Esophagus muscularis mucosa (tissue), 4 donors: ENCODE measurements around the gene ADSL. TPM values are rescaled to one million over a fixed set of nuclear protein-coding genes. Genes with fewer than 3 reads are reported as not detected.

Experiments used
- DNase-seq: peaks from one replicate; pipeline ENCODE4 v3.0.0-alpha.2; 2017; ENCODE audit errors: extremely low spot score
- H3K27ac ChIP-seq, 4 donors: fragments of 200-600 bp; sonication (generic); replicated peaks in 1 of 4; 1 replicate in 3 of 4; 2 replicates in 1 of 4; pipeline ENCODE4 v1.5.1; 2016 to 2019; ENCODE audit warnings: mild to moderate bottlenecking in 1 of 4
- H3K27me3 ChIP-seq, 4 donors: fragments of 200-600 bp; sonication (generic); one replicate each; pipeline versions ENCODE4 v1.5.1 to v1.6.0; 2016 to 2019
- H3K36me3 ChIP-seq, 4 donors: fragments of 200-600 bp; sonication (generic); one replicate each; pipeline ENCODE4 v1.5.1; 2016 to 2019
- H3K4me1 ChIP-seq, 4 donors: fragments of 200-600 bp; sonication (generic); one replicate each; pipeline ENCODE4 v1.5.1; 2016 to 2019
- H3K4me3 ChIP-seq, 4 donors: fragments of 200-600 bp; sonication (generic); 1 replicate in 2 of 4; 2 replicates in 2 of 4; pipeline ENCODE4 v1.5.1; 2016 to 2019; ENCODE audit warnings: mild to moderate bottlenecking in 4 of 4, moderate library complexity in 1 of 4
- H3K9me3 ChIP-seq, 4 donors: fragments of 200-600 bp; sonication (generic); 1 replicate in 3 of 4; 2 replicates in 1 of 4; pipeline ENCODE4 v1.5.1; 2016 to 2019
- EP300 ChIP-seq: sonication (generic); formaldehyde crosslinking; IDR thresholded peaks from one replicate; pipeline ENCODE4 v1.6.1; 2017; ENCODE audit warnings: antibody characterized with exemption
- POLR2A ChIP-seq: fragments of 450-650 bp; IDR thresholded peaks from one replicate; pipeline ENCODE4 v1.6.1; 2017; ENCODE audit warnings: antibody characterized with exemption, moderate library complexity, mild to moderate bottlenecking, low read depth
- POLR2AphosphoS5 ChIP-seq, 2 donors: sonication (generic); formaldehyde crosslinking; IDR thresholded peaks; one replicate each; pipeline ENCODE4 v1.6.1; 2017; ENCODE audit warnings: antibody characterized with exemption in 2 of 2
- WGBS: methylation state at CpG from one replicate; pipeline ENCODE4 v1.1.5; 2018; 5-methylcytosine and 5-hydroxymethylcytosine counted together
- intact Hi-C: fragments of 100-400 bp; cut with DNase I; formaldehyde crosslinking; loops from one replicate; pipeline ENCODE4 v1.15.1; 2023
- total RNA-seq, 4 donors: library from RNA; depleted of rRNA; stranded (reverse); fragments of >200 nt; gene quantifications; one replicate each; pipeline versions ENCODE4 v1.1.0 to v1.2.1, GENCODE V29; 2016
- TF ChIP-seq, protein P1 (sequence below), 3 experiments: fragments of 200-600 bp in 2 of 3; fragments of 450-650 bp in 1 of 3; sonication (generic) in 2 of 3; IDR thresholded peaks; one replicate each; pipeline ENCODE4 v1.5.1; 2017 to 2019; ENCODE audit warnings: antibody characterized with exemption in 3 of 3, mild to moderate bottlenecking in 2 of 3, moderate library complexity in 1 of 3

Gene ADSL
- total RNA-seq, 4 donors from 2014 or later = 58.7 to 91.1 (median 76.3) TPM

DNA sequence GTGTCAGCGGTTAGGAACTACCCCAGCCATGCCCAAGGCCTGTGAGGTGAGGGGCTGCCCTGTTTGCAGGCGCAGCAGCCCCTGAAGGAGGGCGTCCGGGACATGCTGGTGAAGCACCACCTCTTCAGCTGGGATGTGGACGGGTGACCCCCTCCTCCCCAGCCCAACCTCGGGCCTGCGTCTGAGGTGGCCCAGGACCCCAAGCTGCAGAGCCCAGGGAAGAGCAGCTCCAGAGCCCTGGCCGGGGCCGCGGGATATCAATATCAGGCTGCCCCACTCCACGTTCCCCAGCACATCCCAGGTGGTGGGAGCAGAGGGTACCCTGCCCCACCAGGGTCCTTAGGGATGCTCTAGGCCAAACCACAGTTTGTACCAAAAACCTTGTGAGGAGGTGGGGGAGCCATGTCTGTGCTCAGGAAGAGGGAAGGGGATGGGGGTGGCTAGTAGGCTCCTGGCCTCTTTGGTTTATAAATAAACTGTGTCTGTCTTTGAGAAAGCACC lies 63.4 kb downstream of the ADSL start:
- Histone ChIP-seq H3K27me3 (no peaks in the 10 kb centered on the region), H3K4me3 (no peak overlapping the region), H3K27ac (no peak overlapping the region), H3K4me1 (peaks cover 0 to 7% (median 4%) of the 10 kb centered on the region in 4 donors), H3K9me3 (no peaks in the 10 kb centered on the region), H3K36me3 (peaks cover 64 to 79% (median 76%) of the 10 kb centered on the region in 4 donors)
- no peak for DNase-seq
- TF ChIP-seq, protein P1, sequence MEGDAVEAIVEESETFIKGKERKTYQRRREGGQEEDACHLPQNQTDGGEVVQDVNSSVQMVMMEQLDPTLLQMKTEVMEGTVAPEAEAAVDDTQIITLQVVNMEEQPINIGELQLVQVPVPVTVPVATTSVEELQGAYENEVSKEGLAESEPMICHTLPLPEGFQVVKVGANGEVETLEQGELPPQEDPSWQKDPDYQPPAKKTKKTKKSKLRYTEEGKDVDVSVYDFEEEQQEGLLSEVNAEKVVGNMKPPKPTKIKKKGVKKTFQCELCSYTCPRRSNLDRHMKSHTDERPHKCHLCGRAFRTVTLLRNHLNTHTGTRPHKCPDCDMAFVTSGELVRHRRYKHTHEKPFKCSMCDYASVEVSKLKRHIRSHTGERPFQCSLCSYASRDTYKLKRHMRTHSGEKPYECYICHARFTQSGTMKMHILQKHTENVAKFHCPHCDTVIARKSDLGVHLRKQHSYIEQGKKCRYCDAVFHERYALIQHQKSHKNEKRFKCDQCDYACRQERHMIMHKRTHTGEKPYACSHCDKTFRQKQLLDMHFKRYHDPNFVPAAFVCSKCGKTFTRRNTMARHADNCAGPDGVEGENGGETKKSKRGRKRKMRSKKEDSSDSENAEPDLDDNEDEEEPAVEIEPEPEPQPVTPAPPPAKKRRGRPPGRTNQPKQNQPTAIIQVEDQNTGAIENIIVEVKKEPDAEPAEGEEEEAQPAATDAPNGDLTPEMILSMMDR (IDR thresholded peaks at IDR 0.05) = no peak
- TF ChIP-seq POLR2AphosphoS5 (IDR thresholded peaks at IDR 0.05) = no peak
- TF ChIP-seq EP300 = no peak
- TF ChIP-seq POLR2A = no peak
- intact Hi-C loops = no loop called here
- 100% methylated on average over 2 of the region's 11 CpGs for WGBS

DNA sequence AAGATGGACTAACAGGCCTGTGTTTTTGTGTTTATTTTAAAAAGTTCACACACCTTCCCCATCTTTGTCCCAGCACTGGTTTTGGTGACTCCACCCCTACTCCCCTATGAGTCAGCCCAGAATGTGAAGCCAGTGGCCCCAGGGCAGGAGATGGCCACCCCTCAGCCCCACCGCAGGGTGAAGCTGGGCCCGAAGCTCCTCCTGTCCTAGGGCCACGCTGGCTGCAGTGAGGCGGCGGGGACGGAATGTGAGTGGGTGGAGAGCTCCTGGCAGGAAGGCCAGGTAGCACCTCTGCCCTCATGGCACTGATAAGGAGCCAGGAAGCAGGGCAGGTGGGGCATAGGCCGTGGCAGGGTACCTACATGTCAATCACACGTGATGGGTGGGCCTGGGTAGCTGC lies 64.0 kb downstream of the ADSL start:
- no peaks in the 10 kb centered on the region for H3K9me3 ChIP-seq
- H3K27ac ChIP-seq = no peak overlapping the region
- WGBS = 89% methylated on average over 7 of the region's 8 CpGs
- TF ChIP-seq EP300 = no peak
- TF ChIP-seq, protein P1 (IDR thresholded peaks at IDR 0.05) = no peak
- TF ChIP-seq POLR2A = no peak
- TF ChIP-seq POLR2AphosphoS5 (IDR thresholded peaks at IDR 0.05) = no peak
- peaks cover 3 to 13% (median 7%) of the 10 kb centered on the region in 4 donors for H3K4me1 ChIP-seq
- peaks cover 58 to 73% (median 69%) of the 10 kb centered on the region in 4 donors for H3K36me3 ChIP-seq
- no peak overlapping the region for H3K4me3 ChIP-seq
- DNase-seq = no peak
- H3K27me3 ChIP-seq = no peaks in the 10 kb centered on the region
- intact Hi-C loops = no loop called here

DNA sequence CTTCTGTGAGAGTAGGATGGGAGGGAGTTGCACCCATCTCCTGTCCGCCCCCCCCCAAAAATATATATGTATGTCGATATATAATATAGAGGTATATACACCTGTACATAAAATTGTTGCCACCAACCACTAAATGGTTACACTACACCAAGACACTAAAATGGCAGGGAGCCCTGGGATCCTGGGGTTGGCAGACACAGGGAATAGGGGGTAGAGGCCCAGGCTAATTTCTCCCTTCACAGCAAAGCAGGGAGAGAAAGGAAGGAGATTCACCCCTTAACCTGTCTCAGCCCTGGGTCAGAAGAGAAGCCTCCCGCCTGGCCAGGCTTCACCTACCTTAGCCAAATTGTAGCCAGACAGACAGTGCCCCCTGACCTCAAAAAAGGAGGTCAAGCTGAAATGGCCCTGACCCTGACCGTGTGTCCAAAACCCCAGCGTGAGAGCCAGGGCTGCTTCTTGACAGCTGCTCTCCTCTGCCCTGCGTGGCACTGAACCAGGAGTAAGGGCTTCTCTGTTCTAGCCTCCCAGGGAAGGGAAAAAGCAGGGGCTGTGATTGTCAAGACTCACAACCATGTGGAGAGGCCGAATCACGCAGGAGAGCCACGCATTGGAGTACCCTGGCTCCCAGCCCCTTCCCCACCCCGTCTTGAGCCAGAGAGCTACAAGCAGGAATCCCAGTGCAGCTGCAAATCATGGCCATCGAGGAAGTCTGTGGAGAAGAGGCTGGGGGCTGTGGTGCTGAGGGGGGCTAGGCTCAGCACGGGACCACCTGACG lies 64.6 kb downstream of the ADSL start:
- intact Hi-C loops = no loop called here
- DNase-seq = no peak
- no peaks in the 10 kb centered on the region for H3K27me3 ChIP-seq
- peaks cover 54 to 67% (median 64%) of the 10 kb centered on the region in 4 donors for H3K36me3 ChIP-seq
- no peak overlapping the region for H3K4me3 ChIP-seq
- no peaks in the 10 kb centered on the region for H3K9me3 ChIP-seq
- 81% methylated on average over 9 of the region's 13 CpGs for WGBS
- TF ChIP-seq, protein P1 (IDR thresholded peaks at IDR 0.05) = no peak
- TF ChIP-seq EP300 (no peak), POLR2A (no peak), POLR2AphosphoS5 (IDR thresholded peaks at IDR 0.05) (no peak)
- peaks cover 5 to 20% (median 13%) of the 10 kb centered on the region in 4 donors for H3K4me1 ChIP-seq
- H3K27ac ChIP-seq = no peak overlapping the region

GRCh38 chr22:40411506-40411861 lies 65.2 kb downstream of the ADSL start:
- no peak for DNase-seq
- H3K4me3 ChIP-seq = no peak overlapping the region
- peaks cover 5 to 23% (median 17%) of the 10 kb centered on the region in 4 donors for H3K4me1 ChIP-seq
- H3K36me3 ChIP-seq = peaks cover 52 to 67% (median 64%) of the 10 kb centered on the region in 4 donors
- WGBS = 74% methylated on average over 7 of the region's 7 CpGs
- no peak overlapping the region for H3K27ac ChIP-seq
- H3K27me3 ChIP-seq = no peaks in the 10 kb centered on the region
- no peaks in the 10 kb centered on the region for H3K9me3 ChIP-seq
- TF ChIP-seq EP300 (no peak), POLR2A (no peak), POLR2AphosphoS5 (IDR thresholded peaks at IDR 0.05) (no peak)
- TF ChIP-seq, protein P1 (IDR thresholded peaks at IDR 0.05) = no peak
- intact Hi-C loops = no loop called here
